GM23338 (cell line): ENCODE measurements around the gene MAD2L1BP. TPM values are rescaled to one million over a fixed set of nuclear protein-coding genes. Genes with fewer than 3 reads are reported as not detected.

Source experiments
- ATAC-seq: fragments of 200-7000 bp; cut with Tn5 transposase; 3 replicates; pipeline ENCODE4 v1.9.1; 2020
- DNase-seq: peaks from one replicate; pipeline ENCODE4 v3.0.0-alpha.2; 2015; ENCODE audit warnings: low spot score
- H2AFZ ChIP-seq: fragments of 200-600 bp; sonication (generic); 2 replicates; pipeline ENCODE4 v1.8.0; 2016; ENCODE audit warnings: antibody characterized with exemption, mild to moderate bottlenecking, moderate library complexity
- H3F3A ChIP-seq: fragments of 200-600 bp; sonication (generic); replicated peaks from 2 replicates; pipeline ENCODE4 v1.8.0; 2017; ENCODE audit warnings: antibody characterized with exemption, mixed run types, low read depth
- H3K27ac ChIP-seq: fragments of 200-600 bp; sonication (generic); 2 replicates; pipeline ENCODE4 v1.6.1; 2016; ENCODE audit warnings: low read depth
- H3K27me3 ChIP-seq: fragments of 200-600 bp; sonication (generic); 2 replicates; pipeline ENCODE4 v1.8.0; 2016; ENCODE audit warnings: mild to moderate bottlenecking, mixed run types, moderate library complexity; ENCODE audit not compliant: insufficient read depth
- H3K36me3 ChIP-seq: fragments of 200-600 bp; sonication (generic); 2 replicates; pipeline ENCODE4 v1.8.0; 2016; ENCODE audit warnings: mild to moderate bottlenecking; ENCODE audit not compliant: insufficient read depth
- H3K4me1 ChIP-seq: fragments of 200-600 bp; sonication (generic); 2 replicates; pipeline ENCODE4 v1.8.0; 2016; ENCODE audit warnings: mild to moderate bottlenecking, moderate library complexity; ENCODE audit not compliant: insufficient read depth
- H3K4me2 ChIP-seq: fragments of 200-600 bp; sonication (generic); 2 replicates; pipeline ENCODE4 v1.7.1; 2017; ENCODE audit warnings: mixed run types
- H3K4me3 ChIP-seq: fragments of 200-600 bp; sonication (generic); 2 replicates; pipeline ENCODE4 v1.6.1; 2016; ENCODE audit warnings: mixed run types
- H3K79me2 ChIP-seq: fragments of 200-600 bp; sonication (generic); replicated peaks from 2 replicates; pipeline ENCODE4 v1.8.0; 2017; ENCODE audit warnings: mild to moderate bottlenecking; ENCODE audit not compliant: insufficient read depth
- H3K9me2 ChIP-seq: fragments of 200-600 bp; sonication (generic); 2 replicates; pipeline ENCODE4 v1.8.0; 2017; ENCODE audit not compliant: insufficient read depth
- H4K20me1 ChIP-seq: fragments of 200-600 bp; sonication (generic); replicated peaks from 2 replicates; pipeline ENCODE4 v1.8.0; 2017; ENCODE audit warnings: mild to moderate bottlenecking; ENCODE audit not compliant: insufficient read depth
- H3K27ac Mint-ChIP-seq: 2 replicates; pipeline ENCODE4 v1.8.0; 2020; ENCODE audit warnings: inconsistent platforms, mild to moderate bottlenecking, moderate library complexity, mixed read lengths
- H3K27me3 Mint-ChIP-seq: 3 replicates; pipeline ENCODE4 v1.8.0; 2022; ENCODE audit warnings: low read depth, mild to moderate bottlenecking, moderate library complexity, mixed read lengths, inconsistent platforms; ENCODE audit not compliant: insufficient read depth, poor library complexity
- H3K36me3 Mint-ChIP-seq: 3 replicates; pipeline ENCODE4 v1.8.0; 2021; ENCODE audit warnings: low read depth, mild to moderate bottlenecking, inconsistent platforms, moderate library complexity, mixed read lengths
- H3K4me1 Mint-ChIP-seq: 3 replicates; pipeline ENCODE4 v1.8.0; 2020; ENCODE audit warnings: mild to moderate bottlenecking, inconsistent platforms, mixed read lengths
- H3K4me3 Mint-ChIP-seq: 3 replicates; pipeline ENCODE4 v1.8.0; 2021; ENCODE audit warnings: moderate library complexity, mild to moderate bottlenecking, inconsistent platforms, mixed read lengths
- H3K9me3 Mint-ChIP-seq: 3 replicates; pipeline ENCODE4 v1.8.0; 2020; ENCODE audit warnings: moderate library complexity, mild to moderate bottlenecking, inconsistent platforms, mixed read lengths
- CREB1 ChIP-seq: fragments of 250-450 bp; sonication (Bioruptor Pico); IDR thresholded peaks from 2 replicates; pipeline ENCODE4 v1.5.0; 2020; ENCODE audit warnings: low read depth, mild to moderate bottlenecking, moderate library complexity
- EZH2phosphoT487 ChIP-seq: fragments of 200-600 bp; sonication (generic); IDR thresholded peaks from one replicate; pipeline ENCODE4 v1.8.1; 2018; ENCODE audit warnings: antibody characterized with exemption; ENCODE audit not compliant: unreplicated experiment
- POLR2AphosphoS5 ChIP-seq: IDR thresholded peaks from 2 replicates; pipeline ENCODE4 v1.6.1; 2016; ENCODE audit warnings: antibody characterized with exemption, low read depth
- STAT1 ChIP-seq: IDR thresholded peaks from one replicate; pipeline ENCODE4 v1.6.1; 2016; ENCODE audit warnings: antibody characterized with exemption; ENCODE audit not compliant: unreplicated experiment
- ZNF114 ChIP-seq: fragments of 250-450 bp; sonication (Bioruptor Pico); IDR thresholded peaks from 2 replicates; pipeline ENCODE4 v1.5.0; 2020; ENCODE audit warnings: mild to moderate bottlenecking, moderate library complexity
- polyA plus RNA-seq: library from polyadenylated mRNA; unstranded; fragments of >200 nt; fragmentation: Nextera tagmentation; extraction: Ambion mirVana; gene quantifications from 2 replicates; pipeline ENCODE4 v1.2.1, GENCODE V29; 2016
- total RNA-seq: library from RNA; depleted of rRNA; stranded (reverse); fragments of >200 nt; shearing (Covaris generic); gene quantifications from 2 replicates; pipeline ENCODE4 v1.2.3, GENCODE V29; 2014
- TF ChIP-seq, protein P1 (sequence below): IDR thresholded peaks from 2 replicates; pipeline ENCODE4 v1.6.1; 2016; ENCODE audit warnings: antibody characterized with exemption
- TF ChIP-seq, protein P2 (sequence below), 2 experiments: fragments of 200-600 bp in 1 of 2; sonication (generic) in 1 of 2; conservative IDR thresholded peaks; 2 replicates each; pipeline versions ENCODE4 v1.5.1 to v1.6.1; 2016 to 2017; ENCODE audit warnings: antibody characterized with exemption in 2 of 2, low read depth in 2 of 2, mild to moderate bottlenecking in 2 of 2, moderate library complexity in 1 of 2

Gene MAD2L1BP
- total and polyA plus RNA-seq, 2 experiments from 2014 or later, result 26.6 to 51.7 TPM

DNA sequence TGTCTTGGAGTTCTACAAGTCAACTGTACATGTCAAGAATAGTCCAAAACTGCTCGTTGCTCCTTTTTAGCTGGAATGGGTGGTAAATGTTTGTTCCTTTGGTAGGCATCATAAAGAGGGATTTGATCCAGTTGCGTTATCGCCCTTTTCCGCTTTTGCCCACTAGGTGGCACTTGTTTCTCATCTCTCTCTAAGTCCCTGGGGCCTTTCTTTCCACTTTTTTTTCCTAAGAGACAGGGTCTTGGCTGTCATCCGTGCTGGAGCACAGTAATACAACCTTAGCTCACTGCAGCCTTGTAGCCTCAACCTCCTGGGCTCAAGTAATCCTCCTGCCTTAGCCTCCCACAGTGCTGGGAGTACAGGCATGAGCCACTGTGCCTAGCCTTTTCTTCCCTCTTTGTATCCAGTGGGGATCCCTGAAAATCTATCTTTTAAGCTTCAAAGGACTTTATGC lies 27.3 kb upstream of the MAD2L1BP start:
- Histone ChIP-seq H3K36me3 (peaks cover 8% of the 10 kb centered on the region; the same call in 1 of the 2 replicates), H3K9me2 (no peaks in the 10 kb centered on the region), H3K4me3 (no peak overlapping the region), H3F3A (no peaks in the 10 kb centered on the region), H3K4me1 (no peaks in the 10 kb centered on the region), H3K27me3 (no peaks in the 10 kb centered on the region), H3K27ac (no peak overlapping the region), H2AFZ (no peak overlapping the region), H4K20me1 (no peaks in the 10 kb centered on the region; the same call in 1 of the 2 replicates), H3K79me2 (no peaks in the 10 kb centered on the region), H3K4me2 (no peak overlapping the region)
- Mint-ChIP-seq H3K4me1 (no peaks in the 10 kb centered on the region), H3K27ac (no peak overlapping the region), H3K4me3 (no peak overlapping the region), H3K27me3 (peaks cover 2% of the 10 kb centered on the region), H3K9me3 (no peaks in the 10 kb centered on the region; the same call in 2 of the 3 replicates), H3K36me3 (peaks cover 12% of the 10 kb centered on the region; the same call in 1 of the 3 replicates)
- ATAC-seq, result peak; percentile 95
- DNase-seq, result peak; percentile 92
- TF ChIP-seq STAT1, result no peak
- TF ChIP-seq, protein P1, sequence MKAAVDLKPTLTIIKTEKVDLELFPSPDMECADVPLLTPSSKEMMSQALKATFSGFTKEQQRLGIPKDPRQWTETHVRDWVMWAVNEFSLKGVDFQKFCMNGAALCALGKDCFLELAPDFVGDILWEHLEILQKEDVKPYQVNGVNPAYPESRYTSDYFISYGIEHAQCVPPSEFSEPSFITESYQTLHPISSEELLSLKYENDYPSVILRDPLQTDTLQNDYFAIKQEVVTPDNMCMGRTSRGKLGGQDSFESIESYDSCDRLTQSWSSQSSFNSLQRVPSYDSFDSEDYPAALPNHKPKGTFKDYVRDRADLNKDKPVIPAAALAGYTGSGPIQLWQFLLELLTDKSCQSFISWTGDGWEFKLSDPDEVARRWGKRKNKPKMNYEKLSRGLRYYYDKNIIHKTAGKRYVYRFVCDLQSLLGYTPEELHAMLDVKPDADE, result no peak
- TF ChIP-seq, protein P2, sequence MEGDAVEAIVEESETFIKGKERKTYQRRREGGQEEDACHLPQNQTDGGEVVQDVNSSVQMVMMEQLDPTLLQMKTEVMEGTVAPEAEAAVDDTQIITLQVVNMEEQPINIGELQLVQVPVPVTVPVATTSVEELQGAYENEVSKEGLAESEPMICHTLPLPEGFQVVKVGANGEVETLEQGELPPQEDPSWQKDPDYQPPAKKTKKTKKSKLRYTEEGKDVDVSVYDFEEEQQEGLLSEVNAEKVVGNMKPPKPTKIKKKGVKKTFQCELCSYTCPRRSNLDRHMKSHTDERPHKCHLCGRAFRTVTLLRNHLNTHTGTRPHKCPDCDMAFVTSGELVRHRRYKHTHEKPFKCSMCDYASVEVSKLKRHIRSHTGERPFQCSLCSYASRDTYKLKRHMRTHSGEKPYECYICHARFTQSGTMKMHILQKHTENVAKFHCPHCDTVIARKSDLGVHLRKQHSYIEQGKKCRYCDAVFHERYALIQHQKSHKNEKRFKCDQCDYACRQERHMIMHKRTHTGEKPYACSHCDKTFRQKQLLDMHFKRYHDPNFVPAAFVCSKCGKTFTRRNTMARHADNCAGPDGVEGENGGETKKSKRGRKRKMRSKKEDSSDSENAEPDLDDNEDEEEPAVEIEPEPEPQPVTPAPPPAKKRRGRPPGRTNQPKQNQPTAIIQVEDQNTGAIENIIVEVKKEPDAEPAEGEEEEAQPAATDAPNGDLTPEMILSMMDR (conservative IDR thresholded peaks at IDR 0.05; ENCODE audit: low read depth in 2 of 2), result peak; percentile 85 to 88
- TF ChIP-seq ZNF114 (CRISPR knock-in tag), result no peak

DNA sequence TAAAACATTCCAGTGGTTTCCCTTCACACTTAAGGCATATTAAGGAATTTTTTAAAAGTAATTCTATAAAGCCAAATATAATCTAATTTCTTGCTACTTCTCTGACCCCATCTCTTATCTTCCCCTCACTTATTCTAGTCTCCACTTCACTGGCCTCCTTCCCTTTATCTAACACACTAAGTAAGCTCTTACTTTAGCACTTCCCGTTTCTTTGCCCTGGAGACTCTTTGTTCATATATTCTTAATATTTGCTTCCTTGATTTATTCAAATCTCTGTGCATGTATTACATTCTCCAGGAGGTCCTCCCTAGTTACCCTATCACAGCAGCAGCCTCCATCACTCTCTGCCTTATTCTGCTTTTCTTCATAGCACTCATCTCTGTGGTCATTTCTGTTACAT lies 26.8 kb upstream of the MAD2L1BP start:
- no peaks in the 10 kb centered on the region for H3K4me1 Mint-ChIP-seq
- no peaks in the 10 kb centered on the region; the same call in 1 of the 2 replicates for H4K20me1 ChIP-seq
- no peak overlapping the region for H3K4me3 ChIP-seq
- H3K36me3 Mint-ChIP-seq, result peaks cover 15% of the 10 kb centered on the region; the same call in 1 of the 3 replicates
- H3K9me3 Mint-ChIP-seq, result no peaks in the 10 kb centered on the region; the same call in 2 of the 3 replicates
- H3K4me2 ChIP-seq, result no peak overlapping the region
- no peaks in the 10 kb centered on the region for H3K27me3 ChIP-seq
- H3K4me1 ChIP-seq, result no peaks in the 10 kb centered on the region
- peaks cover 8% of the 10 kb centered on the region; the same call in 1 of the 2 replicates for H3K36me3 ChIP-seq
- no peaks in the 10 kb centered on the region for H3K9me2 ChIP-seq
- H3K4me3 Mint-ChIP-seq, result no peak overlapping the region
- no peaks in the 10 kb centered on the region for H3F3A ChIP-seq
- peaks cover 2% of the 10 kb centered on the region for H3K27me3 Mint-ChIP-seq
- no peak overlapping the region for H2AFZ ChIP-seq
- no peaks in the 10 kb centered on the region for H3K79me2 ChIP-seq
- TF ChIP-seq POLR2AphosphoS5, result no peak
- ATAC-seq, result no peak
- no peak overlapping the region for H3K27ac ChIP-seq
- H3K27ac Mint-ChIP-seq, result no peak overlapping the region
- DNase-seq, result no peak

DNA sequence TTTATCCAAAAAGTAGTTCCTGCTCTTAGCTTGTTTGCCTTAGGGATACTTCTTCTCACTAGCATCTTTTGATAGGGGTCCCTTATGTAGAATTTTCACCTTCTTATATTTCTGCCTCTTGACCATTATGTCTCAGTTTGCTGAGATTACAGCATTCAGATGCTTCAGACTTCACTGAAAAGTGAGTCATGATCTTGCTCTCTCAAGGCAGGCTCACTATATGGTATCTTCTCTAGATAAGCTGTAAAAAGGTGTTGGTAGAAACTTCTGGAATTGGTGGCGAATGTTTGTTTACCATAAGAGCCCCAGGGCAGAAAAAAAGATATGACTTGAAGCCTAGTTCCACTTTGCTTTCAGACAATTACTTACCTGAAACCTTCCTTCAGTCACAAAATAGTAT lies 26.2 kb upstream of the MAD2L1BP start:
- no peaks in the 10 kb centered on the region; the same call in 1 of the 2 replicates for H4K20me1 ChIP-seq
- H3K27me3 ChIP-seq, result no peaks in the 10 kb centered on the region
- no peaks in the 10 kb centered on the region for H3K79me2 ChIP-seq
- H3K4me2 ChIP-seq, result no peak overlapping the region
- no peak overlapping the region for H3K4me3 Mint-ChIP-seq
- DNase-seq, result no peak
- no peak overlapping the region for H3K27ac Mint-ChIP-seq
- H3K27ac ChIP-seq, result no peak overlapping the region
- no peaks in the 10 kb centered on the region for H3K4me1 Mint-ChIP-seq
- no peak for ATAC-seq
- H2AFZ ChIP-seq, result no peak overlapping the region
- peaks cover 2% of the 10 kb centered on the region for H3K27me3 Mint-ChIP-seq
- no peaks in the 10 kb centered on the region for H3K9me2 ChIP-seq
- H3K36me3 ChIP-seq, result peaks cover 8% of the 10 kb centered on the region; the same call in 1 of the 2 replicates
- no peak overlapping the region for H3K4me3 ChIP-seq
- H3K4me1 ChIP-seq, result no peaks in the 10 kb centered on the region
- H3K36me3 Mint-ChIP-seq, result peaks cover 16% of the 10 kb centered on the region; the same call in 1 of the 3 replicates
- H3K9me3 Mint-ChIP-seq, result no peaks in the 10 kb centered on the region; the same call in 2 of the 3 replicates
- H3F3A ChIP-seq, result no peaks in the 10 kb centered on the region
- TF ChIP-seq EZH2phosphoT487 (no peak), ZNF114 (CRISPR knock-in tag) (no peak), CREB1 (CRISPR knock-in tag) (no peak)
- TF ChIP-seq, protein P1, result no peak
